Neural progenitor cell (in vitro differentiated cells): ENCODE results near the gene PSTPIP1. TPM values are rescaled to one million over a fixed set of nuclear protein-coding genes. Genes with fewer than 3 reads are reported as not detected.
A peak's percentile ranks its signal among the peaks of the same experiment; 100 is the strongest.

Experiments used
- DNase-seq: peaks from one replicate; pipeline ENCODE4 v3.0.0-alpha.2; 2016; ENCODE audit warnings: low spot score
- H2AFZ ChIP-seq: fragments of 200-600 bp; sonication (generic); replicated peaks from 2 replicates; pipeline ENCODE4 v1.6.1; 2016; ENCODE audit warnings: antibody characterized with exemption
- H3F3A ChIP-seq: fragments of 200-600 bp; sonication (generic); 2 replicates; pipeline ENCODE4 v1.6.1; 2016; ENCODE audit warnings: antibody characterized with exemption, low read depth
- H3K27ac ChIP-seq: fragments of 200-600 bp; sonication (generic); 2 replicates; pipeline ENCODE4 v1.5.1; 2016; ENCODE audit warnings: mild to moderate bottlenecking
- H3K27me3 ChIP-seq: fragments of 200-600 bp; sonication (generic); 2 replicates; pipeline ENCODE4 v1.6.1; 2016; ENCODE audit warnings: mild to moderate bottlenecking, moderate library complexity
- H3K36me3 ChIP-seq: fragments of 200-600 bp; sonication (generic); 2 replicates; pipeline ENCODE4 v1.5.1; 2016
- H3K4me1 ChIP-seq: fragments of 200-600 bp; sonication (generic); 2 replicates; pipeline ENCODE4 v1.6.1; 2016; ENCODE audit warnings: mixed run types
- H3K4me2 ChIP-seq: fragments of 200-600 bp; sonication (generic); 2 replicates; pipeline ENCODE4 v1.6.1; 2016
- H3K4me3 ChIP-seq: fragments of 200-600 bp; sonication (generic); 2 replicates; pipeline ENCODE4 v1.5.1; 2016
- H3K79me2 ChIP-seq: fragments of 200-600 bp; sonication (generic); 2 replicates; pipeline ENCODE4 v1.6.1; 2016; ENCODE audit warnings: low read depth
- H3K9ac ChIP-seq: fragments of 200-600 bp; sonication (generic); 2 replicates; pipeline ENCODE4 v1.6.1; 2016
- H3K9me3 ChIP-seq: fragments of 200-600 bp; sonication (generic); 2 replicates; pipeline ENCODE4 v1.5.1; 2016; ENCODE audit warnings: low read depth
- H4K20me1 ChIP-seq: fragments of 200-600 bp; sonication (generic); 2 replicates; pipeline ENCODE4 v1.6.1; 2016; ENCODE audit warnings: low read depth
- H3K27ac Mint-ChIP-seq: 3 replicates; pipeline ENCODE4 v1.8.0; 2021; ENCODE audit warnings: mixed read lengths
- H3K27me3 Mint-ChIP-seq: 2 replicates; pipeline ENCODE4 v1.8.0; 2022; ENCODE audit warnings: low read depth, mild to moderate bottlenecking, inconsistent platforms, moderate library complexity, mixed read lengths; ENCODE audit not compliant: insufficient read depth
- H3K36me3 Mint-ChIP-seq: 3 replicates; pipeline ENCODE4 v1.8.0; 2021; ENCODE audit warnings: mixed read lengths
- H3K4me1 Mint-ChIP-seq: 3 replicates; pipeline ENCODE4 v1.8.0; 2021; ENCODE audit warnings: mixed read lengths
- H3K4me3 Mint-ChIP-seq: 3 replicates; pipeline ENCODE4 v1.8.0; 2021; ENCODE audit warnings: mild to moderate bottlenecking, moderate library complexity, mixed read lengths
- H3K9me3 Mint-ChIP-seq: 3 replicates; pipeline ENCODE4 v1.8.0; 2020; ENCODE audit warnings: mixed read lengths
- EZH2 ChIP-seq: fragments of 200-600 bp; sonication (generic); IDR thresholded peaks from 2 replicates; pipeline ENCODE4 v1.6.1; 2017; ENCODE audit warnings: antibody characterized with exemption, mild to moderate bottlenecking, moderate library complexity
- EZH2phosphoT487 ChIP-seq: fragments of 200-600 bp; sonication (generic); IDR thresholded peaks from 2 replicates; pipeline ENCODE4 v1.6.1; 2017; ENCODE audit warnings: antibody characterized with exemption
- total RNA-seq: library from RNA; depleted of rRNA; stranded (reverse); fragments of >200 nt; gene quantifications from 2 replicates; pipeline ENCODE4 v1.2.3, GENCODE V29; 2015; ENCODE audit warnings: low replicate concordance
- TF ChIP-seq, protein P1 (sequence below): fragments of 200-600 bp; sonication (generic); IDR thresholded peaks from 2 replicates; pipeline ENCODE4 v1.5.1; 2017; ENCODE audit warnings: antibody characterized with exemption, mild to moderate bottlenecking

Gene PSTPIP1
- total RNA-seq, 1 donor from 2014 or later = 0.19 TPM

- no peaks in the 10 kb centered on the region for H3K27me3 ChIP-seq
- H3K4me3 ChIP-seq = no peak overlapping the region
- Mint-ChIP-seq H3K27me3 (peaks cover 10% of the 10 kb centered on the region), H3K36me3 (peaks cover 5% of the 10 kb centered on the region), H3K9me3 (peaks cover 3% of the 10 kb centered on the region), H3K27ac (peak overlapping the region; percentile 35), H3K4me3 (no peak overlapping the region), H3K4me1 (peaks cover 21% of the 10 kb centered on the region)
- peaks cover 31% of the 10 kb centered on the region for H3K4me1 ChIP-seq
- no peak overlapping the region for H3K27ac ChIP-seq
- peak; percentile 61 for DNase-seq
- H3K4me2 ChIP-seq = no peak overlapping the region
- no peaks in the 10 kb centered on the region for H3K79me2 ChIP-seq
- H2AFZ ChIP-seq = no peak overlapping the region
- H3F3A ChIP-seq = peaks cover 4% of the 10 kb centered on the region
- no peaks in the 10 kb centered on the region for H4K20me1 ChIP-seq
- no peaks in the 10 kb centered on the region for H3K36me3 ChIP-seq
- no peak overlapping the region for H3K9ac ChIP-seq
- TF ChIP-seq EZH2phosphoT487 = no peak
- TF ChIP-seq, protein P1, sequence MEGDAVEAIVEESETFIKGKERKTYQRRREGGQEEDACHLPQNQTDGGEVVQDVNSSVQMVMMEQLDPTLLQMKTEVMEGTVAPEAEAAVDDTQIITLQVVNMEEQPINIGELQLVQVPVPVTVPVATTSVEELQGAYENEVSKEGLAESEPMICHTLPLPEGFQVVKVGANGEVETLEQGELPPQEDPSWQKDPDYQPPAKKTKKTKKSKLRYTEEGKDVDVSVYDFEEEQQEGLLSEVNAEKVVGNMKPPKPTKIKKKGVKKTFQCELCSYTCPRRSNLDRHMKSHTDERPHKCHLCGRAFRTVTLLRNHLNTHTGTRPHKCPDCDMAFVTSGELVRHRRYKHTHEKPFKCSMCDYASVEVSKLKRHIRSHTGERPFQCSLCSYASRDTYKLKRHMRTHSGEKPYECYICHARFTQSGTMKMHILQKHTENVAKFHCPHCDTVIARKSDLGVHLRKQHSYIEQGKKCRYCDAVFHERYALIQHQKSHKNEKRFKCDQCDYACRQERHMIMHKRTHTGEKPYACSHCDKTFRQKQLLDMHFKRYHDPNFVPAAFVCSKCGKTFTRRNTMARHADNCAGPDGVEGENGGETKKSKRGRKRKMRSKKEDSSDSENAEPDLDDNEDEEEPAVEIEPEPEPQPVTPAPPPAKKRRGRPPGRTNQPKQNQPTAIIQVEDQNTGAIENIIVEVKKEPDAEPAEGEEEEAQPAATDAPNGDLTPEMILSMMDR = peak; percentile 79
- TF ChIP-seq EZH2 = no peak
- H3K9me3 ChIP-seq = no peaks in the 10 kb centered on the region
Measured at GRCh38 chr15:77034695-77035489, 40.0 kb downstream of the PSTPIP1 start.

DNA sequence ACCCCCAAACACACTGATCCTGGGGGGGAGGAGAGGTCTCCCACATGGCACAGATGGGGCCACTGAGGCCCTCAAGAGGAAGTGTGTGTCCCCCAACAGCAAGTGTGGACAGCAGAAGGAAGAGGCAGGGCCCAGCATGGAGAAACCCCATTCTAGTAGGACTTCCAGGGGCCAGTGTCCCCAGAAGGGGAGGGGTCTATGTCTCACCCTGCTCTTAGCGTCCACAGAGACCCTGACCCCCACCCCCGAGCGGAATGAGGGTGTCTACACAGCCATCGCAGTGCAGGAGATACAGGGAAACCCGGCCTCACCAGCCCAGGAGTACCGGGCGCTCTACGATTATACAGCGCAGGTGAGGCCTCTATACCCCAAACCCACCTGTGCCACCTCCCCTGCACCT, 40.7 kb downstream of the PSTPIP1 start:
- no peak overlapping the region for H3K9ac ChIP-seq
- Mint-ChIP-seq H3K4me3 (no peak overlapping the region), H3K27ac (peak overlapping the region; percentile 43), H3K36me3 (peaks cover 6% of the 10 kb centered on the region), H3K4me1 (peaks cover 18% of the 10 kb centered on the region), H3K27me3 (peaks cover 10% of the 10 kb centered on the region), H3K9me3 (peaks cover 3% of the 10 kb centered on the region)
- no peak overlapping the region for H3K4me2 ChIP-seq
- H3K27ac ChIP-seq = no peak overlapping the region
- peaks cover 6% of the 10 kb centered on the region for H3F3A ChIP-seq
- H4K20me1 ChIP-seq = no peaks in the 10 kb centered on the region
- H3K4me3 ChIP-seq = no peak overlapping the region
- H2AFZ ChIP-seq = no peak overlapping the region
- no peaks in the 10 kb centered on the region for H3K9me3 ChIP-seq
- H3K27me3 ChIP-seq = no peaks in the 10 kb centered on the region
- H3K4me1 ChIP-seq = peaks cover 25% of the 10 kb centered on the region
- TF ChIP-seq EZH2phosphoT487 (no peak), EZH2 (no peak)
- TF ChIP-seq, protein P1 = no peak
- DNase-seq = no peak
- H3K79me2 ChIP-seq = no peaks in the 10 kb centered on the region
- H3K36me3 ChIP-seq = no peaks in the 10 kb centered on the region

- H3K27me3 ChIP-seq = no peaks in the 10 kb centered on the region
- no peak overlapping the region for H2AFZ ChIP-seq
- Mint-ChIP-seq H3K27me3 (peaks cover 10% of the 10 kb centered on the region), H3K4me1 (peaks cover 17% of the 10 kb centered on the region), H3K4me3 (no peak overlapping the region), H3K36me3 (peaks cover 10% of the 10 kb centered on the region), H3K9me3 (peaks cover 5% of the 10 kb centered on the region), H3K27ac (peak overlapping the region; percentile 43)
- H3K79me2 ChIP-seq = no peaks in the 10 kb centered on the region
- H3K4me2 ChIP-seq = no peak overlapping the region
- H3K9ac ChIP-seq = no peak overlapping the region
- no peak for DNase-seq
- no peaks in the 10 kb centered on the region for H4K20me1 ChIP-seq
- no peak overlapping the region for H3K4me3 ChIP-seq
- no peaks in the 10 kb centered on the region for H3K9me3 ChIP-seq
- no peak for TF ChIP-seq EZH2phosphoT487
- TF ChIP-seq, protein P1 = no peak
- no peak for TF ChIP-seq EZH2
- no peaks in the 10 kb centered on the region for H3K36me3 ChIP-seq
- H3F3A ChIP-seq = peaks cover 7% of the 10 kb centered on the region
- no peak overlapping the region for H3K27ac ChIP-seq
- peaks cover 20% of the 10 kb centered on the region for H3K4me1 ChIP-seq
Measured at GRCh38 chr15:77035999-77036471, 41.1 kb downstream of the PSTPIP1 start.
